ENCODE results near the gene TPH1. TPM values are rescaled to one million over a fixed set of nuclear protein-coding genes. Genes with fewer than 3 reads are reported as not detected.

TPH1 gene
- 0.08 TPM for polyA plus RNA-seq (2012; ENCODE audit: insufficient read depth, insufficient read length, low read depth)

- DNase-seq, result peak; percentile 49
- TF ChIP-seq CTCF (IDR thresholded peaks at IDR 0.05; ENCODE audit: low read depth, low read length), result no peak
- H3K9me3 ChIP-seq, result no peaks in the 10 kb centered on the region
- H3K36me3 ChIP-seq, result no peaks in the 10 kb centered on the region
- H3K4me3 ChIP-seq (ENCODE audit: low read depth, low read length), result no peak within 1 kb of the TSS
- peaks cover 19% of the 10 kb centered on the region for H3K27me3 ChIP-seq
- no peaks in the 10 kb centered on the region for H3K4me1 ChIP-seq
Observed at GRCh38 chr11:18046116-18046777, at the start of gene TPH1. TPH1 (minus strand) TSS chr11:18046269; CDS start chr11:18040762, 5,507 bp downstream.

- DNase-seq, result no peak
- Histone ChIP-seq H3K27me3 (no peaks in the 10 kb centered on the region), H3K9me3 (no peaks in the 10 kb centered on the region), H3K36me3 (peaks cover 11% of the 10 kb centered on the region), H3K4me1 (no peaks in the 10 kb centered on the region), H3K4me3 (ENCODE audit: low read depth, low read length) (no peak overlapping the region)
- TF ChIP-seq CTCF (IDR thresholded peaks at IDR 0.05; ENCODE audit: low read depth, low read length), result no peak
Observed at GRCh38 chr11:18093959-18094358, 47.9 kb upstream of the TPH1 start.

- no peak overlapping the region for H3K4me3 ChIP-seq (ENCODE audit: low read depth, low read length)
- DNase-seq, result no peak
- H3K27me3 ChIP-seq, result no peaks in the 10 kb centered on the region
- no peak for TF ChIP-seq CTCF (IDR thresholded peaks at IDR 0.05; ENCODE audit: low read depth, low read length)
- no peaks in the 10 kb centered on the region for H3K9me3 ChIP-seq
- no peaks in the 10 kb centered on the region for H3K4me1 ChIP-seq
- peaks cover 11% of the 10 kb centered on the region for H3K36me3 ChIP-seq
Observed at GRCh38 chr11:18091731-18092130, 45.7 kb upstream of the TPH1 start.

GRCh38 chr11:18088966-18089365, 42.9 kb upstream of the TPH1 start:
- no peaks in the 10 kb centered on the region for H3K9me3 ChIP-seq
- TF ChIP-seq CTCF (IDR thresholded peaks at IDR 0.05; ENCODE audit: low read depth, low read length), result no peak
- DNase-seq, result no peak
- no peaks in the 10 kb centered on the region for H3K4me1 ChIP-seq
- H3K36me3 ChIP-seq, result peaks cover 3% of the 10 kb centered on the region; the same call in 1 of the 2 replicates
- H3K4me3 ChIP-seq (ENCODE audit: low read depth, low read length), result no peak overlapping the region
- no peaks in the 10 kb centered on the region for H3K27me3 ChIP-seq

GRCh38 chr11:18088366-18088765, 42.3 kb upstream of the TPH1 start:
- H3K36me3 ChIP-seq, result no peaks in the 10 kb centered on the region

More at GRCh38 chr11:18088366-18088765, 42.3 kb upstream of the TPH1 start:
- Histone ChIP-seq H3K4me3 (ENCODE audit: low read depth, low read length) (no peak overlapping the region), H3K27me3 (no peaks in the 10 kb centered on the region), H3K9me3 (no peaks in the 10 kb centered on the region), H3K4me1 (no peaks in the 10 kb centered on the region)
- DNase-seq, result no peak
- TF ChIP-seq CTCF (IDR thresholded peaks at IDR 0.05; ENCODE audit: low read depth, low read length), result no peak

Measured in BE2C (cell line).